Measurements from ENCODE around the gene TACC2. TPM values are rescaled to one million over a fixed set of nuclear protein-coding genes. Genes with fewer than 3 reads are reported as not detected.
"Not testable (repeated sequence)": the region's sequence is repeated elsewhere in the genome, so short reads cannot be mapped to it uniquely, and the experiment has no call there.

The TACC2 gene
- total RNA-seq, 4 donors from 2014 or later: 46.5 to 106 (median 71.6) TPM

GRCh38 chr10:122072491-122072890 is 83.5 kb downstream of the TACC2 start:
- TF ChIP-seq POLR2A (IDR thresholded peaks at IDR 0.05): no peak
- TF ChIP-seq, protein P1, sequence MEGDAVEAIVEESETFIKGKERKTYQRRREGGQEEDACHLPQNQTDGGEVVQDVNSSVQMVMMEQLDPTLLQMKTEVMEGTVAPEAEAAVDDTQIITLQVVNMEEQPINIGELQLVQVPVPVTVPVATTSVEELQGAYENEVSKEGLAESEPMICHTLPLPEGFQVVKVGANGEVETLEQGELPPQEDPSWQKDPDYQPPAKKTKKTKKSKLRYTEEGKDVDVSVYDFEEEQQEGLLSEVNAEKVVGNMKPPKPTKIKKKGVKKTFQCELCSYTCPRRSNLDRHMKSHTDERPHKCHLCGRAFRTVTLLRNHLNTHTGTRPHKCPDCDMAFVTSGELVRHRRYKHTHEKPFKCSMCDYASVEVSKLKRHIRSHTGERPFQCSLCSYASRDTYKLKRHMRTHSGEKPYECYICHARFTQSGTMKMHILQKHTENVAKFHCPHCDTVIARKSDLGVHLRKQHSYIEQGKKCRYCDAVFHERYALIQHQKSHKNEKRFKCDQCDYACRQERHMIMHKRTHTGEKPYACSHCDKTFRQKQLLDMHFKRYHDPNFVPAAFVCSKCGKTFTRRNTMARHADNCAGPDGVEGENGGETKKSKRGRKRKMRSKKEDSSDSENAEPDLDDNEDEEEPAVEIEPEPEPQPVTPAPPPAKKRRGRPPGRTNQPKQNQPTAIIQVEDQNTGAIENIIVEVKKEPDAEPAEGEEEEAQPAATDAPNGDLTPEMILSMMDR (IDR thresholded peaks at IDR 0.05): no peak
- H3K4me3 ChIP-seq: no peak overlapping the region
- H3K27me3 ChIP-seq: no peaks in the 10 kb centered on the region
- DNase-seq: no peak
- WGBS, 2 donors: 91 to 92% methylated on average over 9 of the region's 9 CpGs
- no peaks in the 10 kb centered on the region for H3K9me3 ChIP-seq
- intact Hi-C loops (cut with DNase I): no loop called here
- peaks cover 0 to 13% (median 0%) of the 10 kb centered on the region in 3 donors for H3K36me3 ChIP-seq
- H3K4me1 ChIP-seq: peaks cover 9 to 48% (median 20%) of the 10 kb centered on the region in 3 donors
- H3K27ac ChIP-seq: no peak overlapping the region

- no peaks in the 10 kb centered on the region for H3K9me3 ChIP-seq
- no peak for DNase-seq
Measured at GRCh38 chr10:122073508-122073907, 84.5 kb downstream of the TACC2 start.

DNA sequence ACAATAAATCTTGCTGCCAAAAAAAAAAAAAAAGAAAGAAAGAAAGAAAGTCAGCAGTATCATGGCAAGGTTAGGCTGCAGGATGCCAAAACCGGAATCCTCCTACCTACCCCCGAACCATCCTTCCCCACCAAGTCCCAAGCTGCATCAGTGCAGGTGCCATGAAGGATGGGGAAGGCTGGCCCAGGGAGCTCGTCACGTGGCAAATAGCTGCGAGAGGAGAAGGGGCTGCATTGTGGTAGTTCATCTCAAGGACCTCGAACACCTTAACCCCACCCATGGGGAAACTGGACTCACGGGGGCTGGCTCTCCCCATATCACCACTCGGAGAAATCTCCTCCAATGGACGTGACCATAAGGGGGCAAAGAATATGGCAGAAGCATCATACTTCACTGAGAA is 86.2 kb downstream of the TACC2 start:
- TF ChIP-seq, protein P1 (IDR thresholded peaks at IDR 0.05): no peak
- TF ChIP-seq POLR2A (IDR thresholded peaks at IDR 0.05): no peak

More at GRCh38 chr10:122073508-122073907, 84.5 kb downstream of the TACC2 start:
- peaks cover 0 to 13% (median 0%) of the 10 kb centered on the region in 3 donors for H3K36me3 ChIP-seq
- 81 to 92% methylated on average over 7 of the region's 7 CpGs for WGBS, 2 donors
- intact Hi-C loops (cut with DNase I): no loop called here
- no peak overlapping the region for H3K4me3 ChIP-seq
- H3K4me1 ChIP-seq: peaks cover 9 to 41% (median 20%) of the 10 kb centered on the region in 3 donors
- H3K27ac ChIP-seq: no peak overlapping the region
- no peaks in the 10 kb centered on the region for H3K27me3 ChIP-seq
- TF ChIP-seq POLR2A (IDR thresholded peaks at IDR 0.05): no peak

DNA sequence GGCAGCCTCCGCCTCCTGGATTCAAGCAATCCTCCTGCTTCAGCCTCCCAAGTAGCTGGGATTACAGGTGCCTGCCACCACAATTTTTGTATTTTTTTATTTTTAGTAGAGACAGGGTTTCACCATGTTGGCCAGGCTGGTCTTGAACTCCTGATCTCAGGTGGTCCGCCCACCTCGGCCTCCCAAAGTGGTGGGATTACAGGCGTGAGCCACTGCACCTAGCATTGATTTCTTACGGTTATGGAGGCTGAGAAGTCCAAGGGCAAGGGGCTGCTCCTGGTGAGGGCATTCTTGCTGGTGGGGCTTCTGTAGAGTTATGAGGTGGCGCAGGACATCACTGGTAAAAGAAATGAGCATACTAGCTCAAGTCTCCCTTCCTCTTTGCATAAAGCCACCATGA is 86.9 kb downstream of the TACC2 start:
- H3K27ac ChIP-seq; H3K4me3 ChIP-seq; DNase-seq; intact Hi-C loops (cut with DNase I); H3K27me3 ChIP-seq; H3K9me3 ChIP-seq: not testable (repeated sequence)
- Histone ChIP-seq H3K4me1 (peaks cover 0 to 28% (median under 1%) of the 10 kb centered on the region in 3 donors), H3K36me3 (peaks cover 0 to 24% (median 0%) of the 10 kb centered on the region in 3 donors)
- 87 to 96% methylated on average over 4 to 5 of the region's 6 CpGs for WGBS, 2 donors

More for the DNA sequence above, 86.2 kb downstream of the TACC2 start:
- no peaks in the 10 kb centered on the region for H3K27me3 ChIP-seq
- 89 to 92% methylated on average over 9 of the region's 9 CpGs for WGBS, 2 donors
- H3K4me3 ChIP-seq: no peak overlapping the region
- peaks cover 2 to 35% (median 8%) of the 10 kb centered on the region in 3 donors for H3K4me1 ChIP-seq
- DNase-seq: no peak
- peaks cover 0 to 24% (median 0%) of the 10 kb centered on the region in 3 donors for H3K36me3 ChIP-seq
- intact Hi-C loops (cut with DNase I): no loop called here
- no peaks in the 10 kb centered on the region for H3K9me3 ChIP-seq
- no peak overlapping the region for H3K27ac ChIP-seq

DNA sequence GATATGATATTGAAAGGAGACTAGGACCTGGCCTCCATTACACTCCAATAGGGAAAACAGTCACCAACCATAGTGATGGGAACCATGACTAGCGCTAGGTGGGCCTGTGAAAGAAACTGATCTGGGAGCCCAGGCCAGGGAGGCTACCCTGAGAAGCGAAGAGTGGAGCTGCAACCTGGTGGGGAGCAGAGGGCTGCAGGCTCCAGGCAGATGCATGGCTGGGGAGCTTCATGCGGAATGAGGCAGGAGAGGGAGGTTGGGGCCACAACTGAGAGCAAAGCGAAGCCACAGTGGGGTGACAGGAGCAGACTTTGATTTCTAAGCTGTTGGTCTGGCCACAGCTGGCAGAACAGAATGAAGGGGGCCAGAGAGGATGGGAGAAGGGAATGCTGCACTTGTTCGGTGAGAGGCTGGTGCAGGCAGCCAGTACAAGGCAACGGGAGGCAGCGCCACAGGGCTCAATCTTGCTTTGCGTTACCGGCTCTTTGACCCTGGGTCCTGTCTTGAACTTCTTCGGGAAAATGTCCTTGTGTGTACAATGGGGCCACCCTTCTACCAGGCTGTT is 88.4 kb downstream of the TACC2 start:
- no peak for TF ChIP-seq POLR2A (IDR thresholded peaks at IDR 0.05)
- TF ChIP-seq, protein P1 (IDR thresholded peaks at IDR 0.05): no peak
- WGBS, 2 donors: 88 to 90% methylated on average over 10 of the region's 10 CpGs
- no peaks in the 10 kb centered on the region for H3K9me3 ChIP-seq
- intact Hi-C loops (cut with DNase I): no loop called here
- no peaks in the 10 kb centered on the region for H3K27me3 ChIP-seq
- no peak overlapping the region for H3K27ac ChIP-seq
- no peak overlapping the region for H3K4me3 ChIP-seq
- no peak for DNase-seq
- H3K36me3 ChIP-seq: peaks cover 0 to 26% (median 0%) of the 10 kb centered on the region in 3 donors
- peaks cover 0 to 39% (median 5%) of the 10 kb centered on the region in 3 donors for H3K4me1 ChIP-seq

- H3K4me3 ChIP-seq: no peak overlapping the region
- TF ChIP-seq, protein P1 (IDR thresholded peaks at IDR 0.05): no peak
- TF ChIP-seq POLR2A (IDR thresholded peaks at IDR 0.05): no peak
- H3K27ac ChIP-seq: peak overlapping the region in 3 of 4 donors; percentile 21 to 46 (median 45)
- peaks cover 0 to 48% (median 12%) of the 10 kb centered on the region in 3 donors for H3K4me1 ChIP-seq
- H3K9me3 ChIP-seq: no peaks in the 10 kb centered on the region
- DNase-seq: no peak
- H3K36me3 ChIP-seq: peaks cover 0 to 35% (median 0%) of the 10 kb centered on the region in 3 donors
- 60 to 68% methylated on average over 3 of the region's 3 CpGs for WGBS, 2 donors
- intact Hi-C loops (cut with DNase I): no loop called here
- no peaks in the 10 kb centered on the region for H3K27me3 ChIP-seq
Measured at GRCh38 chr10:122078326-122078725, 89.4 kb downstream of the TACC2 start.
